MM.1S (cell line): ENCODE results near the gene DDI2.

Experiments
- EZH2phosphoT487 ChIP-seq: fragments of 300-600 bp; sonication (generic); IDR thresholded peaks from 2 replicates; pipeline ENCODE4 v1.6.1; 2018; ENCODE audit warnings: antibody characterized with exemption, low read length
- TF ChIP-seq, protein P1 (sequence below): fragments of 300-600 bp; sonication (generic); IDR thresholded peaks from 2 replicates; pipeline ENCODE4 v1.5.1; 2016; ENCODE audit warnings: antibody characterized with exemption, low read length, mixed read lengths

DNA sequence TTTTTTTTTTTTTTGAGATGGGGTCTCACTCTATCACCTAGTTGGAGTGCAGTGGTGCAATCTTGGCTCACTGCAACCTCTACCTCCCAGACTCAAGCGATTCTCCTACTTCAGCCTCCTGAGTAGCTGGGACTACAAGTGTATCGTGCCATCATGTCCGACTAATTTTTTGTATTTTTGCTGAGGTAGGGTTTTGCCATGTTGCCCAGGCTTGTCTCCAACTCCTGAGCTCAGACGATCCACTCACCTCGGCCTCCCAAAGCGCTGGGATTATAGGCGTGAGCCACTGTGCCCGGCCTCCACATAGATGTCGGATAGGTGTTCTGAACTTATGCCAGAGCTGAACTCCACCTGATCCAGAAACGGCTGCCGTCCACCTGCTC lies 87.9 kb downstream of the DDI2 start:
- TF ChIP-seq, protein P1, sequence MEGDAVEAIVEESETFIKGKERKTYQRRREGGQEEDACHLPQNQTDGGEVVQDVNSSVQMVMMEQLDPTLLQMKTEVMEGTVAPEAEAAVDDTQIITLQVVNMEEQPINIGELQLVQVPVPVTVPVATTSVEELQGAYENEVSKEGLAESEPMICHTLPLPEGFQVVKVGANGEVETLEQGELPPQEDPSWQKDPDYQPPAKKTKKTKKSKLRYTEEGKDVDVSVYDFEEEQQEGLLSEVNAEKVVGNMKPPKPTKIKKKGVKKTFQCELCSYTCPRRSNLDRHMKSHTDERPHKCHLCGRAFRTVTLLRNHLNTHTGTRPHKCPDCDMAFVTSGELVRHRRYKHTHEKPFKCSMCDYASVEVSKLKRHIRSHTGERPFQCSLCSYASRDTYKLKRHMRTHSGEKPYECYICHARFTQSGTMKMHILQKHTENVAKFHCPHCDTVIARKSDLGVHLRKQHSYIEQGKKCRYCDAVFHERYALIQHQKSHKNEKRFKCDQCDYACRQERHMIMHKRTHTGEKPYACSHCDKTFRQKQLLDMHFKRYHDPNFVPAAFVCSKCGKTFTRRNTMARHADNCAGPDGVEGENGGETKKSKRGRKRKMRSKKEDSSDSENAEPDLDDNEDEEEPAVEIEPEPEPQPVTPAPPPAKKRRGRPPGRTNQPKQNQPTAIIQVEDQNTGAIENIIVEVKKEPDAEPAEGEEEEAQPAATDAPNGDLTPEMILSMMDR: no peak
- TF ChIP-seq EZH2phosphoT487: no peak
